B cell (primary cell): ENCODE measurements around the gene THRB. TPM values are rescaled to one million over a fixed set of nuclear protein-coding genes. Genes with fewer than 3 reads are reported as not detected.

Experiments
- ATAC-seq: fragments of 200-7000 bp; cut with Tn5 transposase; one replicate; pipeline ENCODE4 v1.10.0; 2021; ENCODE audit warnings: low read depth, mild to moderate bottlenecking, moderate number of reproducible peaks, moderate library complexity
- CTCF ChIA-PET: fragments of 350-600 bp; sonication (Branson Sonifier 250); formaldehyde crosslinking; loops from one replicate; lab custom pipeline; 2021; ENCODE audit warnings: antibody characterized with exemption, inconsistent platforms; lab: Charles Lee
- POLR2A ChIA-PET: fragments of 350-600 bp; sonication (Branson Sonifier 250); formaldehyde crosslinking; loops from one replicate; lab custom pipeline; 2021; ENCODE audit warnings: antibody characterized with exemption; lab: Charles Lee
- DNase-seq: peaks from one replicate; pipeline ENCODE4 v3.0.0; 2013
- H2AFZ ChIP-seq: 2 replicates; pipeline ENCODE4 v1.6.1; 2012; ENCODE audit warnings: mild to moderate bottlenecking, low read depth, low read length; ENCODE audit not compliant: insufficient read depth, poor library complexity, severe bottlenecking
- H3K27ac ChIP-seq, 2 donors: 1 replicate in 1 of 2; 2 replicates in 1 of 2; pipeline ENCODE4 v1.5.1; 2012 to 2013; ENCODE audit warnings: low read length in 2 of 2, mild to moderate bottlenecking in 2 of 2, moderate library complexity in 1 of 2
- H3K27me3 ChIP-seq, 4 experiments: fragments of 200-600 bp in 1 of 4; sonication (generic) in 1 of 4; replicated peaks in 1 of 4; 1 replicate in 2 of 4; 2 replicates in 2 of 4; pipeline versions ENCODE4 v1.6.1 to v1.7.0; 2013 to 2016; ENCODE audit warnings: low read length in 3 of 4, mild to moderate bottlenecking in 2 of 4, mixed read lengths in 1 of 4, moderate library complexity in 1 of 4; ENCODE audit not compliant: insufficient read depth in 4 of 4, control insufficient read depth in 3 of 4; ENCODE audit errors: control extremely low read depth in 1 of 4
- H3K36me3 ChIP-seq, 2 experiments: replicated peaks in 1 of 2; 1 replicate in 1 of 2; 2 replicates in 1 of 2; pipeline versions ENCODE4 v1.6.1 to v1.7.1; 2013; ENCODE audit warnings: low read length in 1 of 2; ENCODE audit not compliant: insufficient read depth in 2 of 2, control insufficient read depth in 1 of 2; ENCODE audit errors: control extremely low read depth in 1 of 2, extremely low read depth in 1 of 2
- H3K4me1 ChIP-seq, 2 donors: fragments of 200-600 bp in 1 of 2; sonication (generic) in 1 of 2; 1 replicate in 1 of 2; 2 replicates in 1 of 2; pipeline versions ENCODE4 v1.5.1 to v1.6.1; 2013 to 2017; ENCODE audit warnings: low read length in 2 of 2; ENCODE audit not compliant: control insufficient read depth in 2 of 2, insufficient read depth in 2 of 2
- H3K4me2 ChIP-seq: replicated peaks from 2 replicates; pipeline ENCODE3; 2012; ENCODE audit warnings: mild to moderate bottlenecking, low read depth, low read length; ENCODE audit not compliant: poor library complexity, severe bottlenecking
- H3K4me3 ChIP-seq, 5 experiments: fragments of 200-600 bp in 1 of 5; sonication (generic) in 1 of 5; 1 replicate in 3 of 5; 2 replicates in 2 of 5; pipeline versions ENCODE4 v1.5.1 to v1.7.0; 2011 to 2016; ENCODE audit warnings: low read length in 4 of 5, mild to moderate bottlenecking in 4 of 5, low read depth in 2 of 5, control low read depth in 1 of 5, moderate library complexity in 1 of 5; ENCODE audit not compliant: insufficient read depth in 1 of 5; ENCODE audit errors: control extremely low read depth in 1 of 5, extremely low read depth in 1 of 5
- H3K79me2 ChIP-seq: fragments of 200-600 bp; sonication (generic); one replicate; pipeline ENCODE4 v1.6.0; 2016; ENCODE audit warnings: low read length; ENCODE audit not compliant: control insufficient read depth, insufficient read depth
- H3K9ac ChIP-seq: fragments of 200-600 bp; sonication (generic); 2 replicates; pipeline ENCODE4 v1.6.1; 2017; ENCODE audit warnings: mild to moderate bottlenecking, low read length, moderate library complexity
- H3K9me3 ChIP-seq, 3 donors: one replicate each; pipeline versions ENCODE4 v1.6.1 to v1.7.1; 2013; ENCODE audit warnings: low read length in 2 of 3; ENCODE audit not compliant: control insufficient read depth in 2 of 3, insufficient read depth in 1 of 3; ENCODE audit errors: control extremely low read depth in 1 of 3
- H4K20me1 ChIP-seq: 2 replicates; pipeline ENCODE4 v1.6.0; 2012; ENCODE audit warnings: mild to moderate bottlenecking, low read length; ENCODE audit not compliant: insufficient read depth, control insufficient read depth, poor library complexity, severe bottlenecking
- H3K27ac Mint-ChIP-seq: one replicate; pipeline ENCODE4 v1.8.0; 2021; ENCODE audit warnings: mixed read lengths
- H3K27me3 Mint-ChIP-seq: one replicate; pipeline ENCODE4 v1.8.0; 2021; ENCODE audit warnings: mixed read lengths
- H3K4me1 Mint-ChIP-seq: one replicate; pipeline ENCODE4 v1.8.0; 2021; ENCODE audit warnings: mixed read lengths
- H3K4me3 Mint-ChIP-seq: one replicate; pipeline ENCODE4 v1.8.0; 2021; ENCODE audit warnings: mixed read lengths
- H3K9me3 Mint-ChIP-seq: one replicate; pipeline ENCODE4 v1.8.0; 2022; ENCODE audit warnings: mixed read lengths; ENCODE audit not compliant: insufficient read depth
- CTCF ChIP-seq: fragments of 200-600 bp; IDR thresholded peaks from one replicate; pipeline ENCODE4 v1.8.0; 2022; ENCODE audit warnings: antibody characterized with exemption, mild to moderate bottlenecking
- EZH2 ChIP-seq: IDR thresholded peaks from 2 replicates; pipeline ENCODE4 v1.6.1; 2012; ENCODE audit warnings: borderline replicate concordance, low read depth, mild to moderate bottlenecking, moderate library complexity, low read length; ENCODE audit not compliant: insufficient read depth, poor library complexity, severe bottlenecking
- WGBS: methylation state at CpG from one replicate; pipeline ENCODE4 v1.1.5; 2013; ENCODE audit warnings: missing lambda C conversion rate; ENCODE audit not compliant: insufficient coverage; 5-methylcytosine and 5-hydroxymethylcytosine counted together
- intact Hi-C: fragments of 100-400 bp; cut with micrococcal nuclease; formaldehyde crosslinking; loops from one replicate; pipeline ENCODE4 v1.10.0; 2022
- polyA plus RNA-seq: library from polyadenylated mRNA; depleted of rRNA; stranded (reverse); fragments of >200 nt; gene quantifications from 2 replicates; pipeline ENCODE4 v1.2.3, GENCODE V29; 2012
- total RNA-seq, 2 donors: library from RNA; stranded (reverse); fragments of 120-200 nt in 1 of 2; gene quantifications; 1 replicate in 1 of 2; 2 replicates in 1 of 2; pipeline versions ENCODE4 v1.2.3 to v1.2.4, GENCODE V29; 2013 to 2022

Gene THRB
- total and polyA plus RNA-seq, 2 donors (not counting 1 experiment from before 2014, with no cell fraction given), result 0.86 to 1.8 TPM

- Mint-ChIP-seq H3K4me3 (no peak overlapping the region), H3K9me3 (no peaks in the 10 kb centered on the region), H3K4me1 (no peaks in the 10 kb centered on the region), H3K27ac (no peak overlapping the region), H3K27me3 (peaks cover 3% of the 10 kb centered on the region)
- intact Hi-C loops, result no loop called here
- Histone ChIP-seq H3K36me3 (no peaks in the 10 kb centered on the region), H3K79me2 (no peaks in the 10 kb centered on the region), H3K27ac (no peak overlapping the region), H2AFZ (no peak overlapping the region), H3K9me3 (no peaks in the 10 kb centered on the region), H3K27me3 (no peaks in the 10 kb centered on the region), H4K20me1 (no peaks in the 10 kb centered on the region), H3K4me3 (no peak overlapping the region), H3K4me2 (no peak overlapping the region), H3K9ac (no peak overlapping the region), H3K4me1 (no peaks in the 10 kb centered on the region)
- no peak for ATAC-seq
- WGBS, result 89% methylated on average over 5 of the region's 6 CpGs
- DNase-seq, result no peak
- ChIA-PET CTCF (interaction anchor here (1.1 to 12.2 kb wide), 2 partner anchors 11 to 353 kb away, joined by 4 to 92 read pairs; no protein-coding TSS in a partner anchor), POLR2A (no interaction called here)
- no peak for TF ChIP-seq EZH2
- TF ChIP-seq CTCF, result no peak
Observed at GRCh38 chr3:24242012-24242698, 252.5 kb downstream of the THRB start.

GRCh38 chr3:24240306-24240705, 254.3 kb downstream of the THRB start:
- ATAC-seq (no peak), DNase-seq (no peak)
- Histone ChIP-seq H3K27me3 (no peaks in the 10 kb centered on the region), H3K79me2 (no peaks in the 10 kb centered on the region), H3K27ac (no peak overlapping the region), H2AFZ (no peak overlapping the region), H3K36me3 (no peaks in the 10 kb centered on the region), H4K20me1 (no peaks in the 10 kb centered on the region), H3K9ac (no peak overlapping the region), H3K4me3 (no peak overlapping the region), H3K4me1 (no peaks in the 10 kb centered on the region), H3K4me2 (no peak overlapping the region), H3K9me3 (no peaks in the 10 kb centered on the region)
- no peak overlapping the region for H3K27ac Mint-ChIP-seq
- intact Hi-C loops, result no loop called here
- peaks cover under 1% of the 10 kb centered on the region for H3K4me1 Mint-ChIP-seq
- no peak overlapping the region for H3K4me3 Mint-ChIP-seq
- CTCF ChIA-PET, result interaction anchor here (1.1 to 12.2 kb wide), 3 partner anchors 24 to 406 kb away, joined by 3 to 92 read pairs (median 3); no protein-coding TSS in a partner anchor
- H3K27me3 Mint-ChIP-seq, result no peaks in the 10 kb centered on the region
- 92% methylated on average over 2 of the region's 6 CpGs for WGBS
- TF ChIP-seq EZH2, result no peak
- no peak for TF ChIP-seq CTCF
- H3K9me3 Mint-ChIP-seq, result no peaks in the 10 kb centered on the region
- POLR2A ChIA-PET, result no interaction called here
